ENCODE results near the gene SPATA12. TPM values are rescaled to one million over a fixed set of nuclear protein-coding genes. Genes with fewer than 3 reads are reported as not detected.

Gene SPATA12
- total RNA-seq, 4 donors from 2014 or later, result 0.21 to 2.9 TPM; not detected in 2

GRCh38 chr3:57091521-57092273 lies 31.2 kb downstream of the SPATA12 start:
- TF ChIP-seq CTCF (IDR thresholded peaks at IDR 0.05), result no peak
- no peak for TF ChIP-seq POLR2A (IDR thresholded peaks at IDR 0.05)
- intact Hi-C loops (cut with DNase I; ENCODE audit: low total_unique reads), result no loop called here
- no peak overlapping the region for H3K4me3 ChIP-seq
- H3K27me3 ChIP-seq, result no peaks in the 10 kb centered on the region
- peak overlapping the region; percentile 70 to 87 for H3K27ac ChIP-seq
- DNase-seq, result no peak
- peaks cover 0 to 3% of the 10 kb centered on the region in 2 donors for H3K4me1 ChIP-seq
- no peaks in the 10 kb centered on the region for H3K9me3 ChIP-seq
- no peaks in the 10 kb centered on the region for H3K36me3 ChIP-seq

GRCh38 chr3:57093489-57093888 lies 33.0 kb downstream of the SPATA12 start:
- Histone ChIP-seq H3K4me1 (peaks cover 0 to 3% of the 10 kb centered on the region in 2 donors), H3K27ac (peak overlapping the region; percentile 39 to 53), H3K4me3 (no peak overlapping the region), H3K27me3 (no peaks in the 10 kb centered on the region), H3K36me3 (no peaks in the 10 kb centered on the region), H3K9me3 (no peaks in the 10 kb centered on the region)
- TF ChIP-seq CTCF (IDR thresholded peaks at IDR 0.05), result no peak
- no peak for TF ChIP-seq POLR2A (IDR thresholded peaks at IDR 0.05)
- intact Hi-C loops (cut with DNase I; ENCODE audit: low total_unique reads), result no loop called here
- DNase-seq, result no peak

GRCh38 chr3:57093971-57094535 lies 33.6 kb downstream of the SPATA12 start:
- Histone ChIP-seq H3K4me1 (peaks cover 0 to 3% of the 10 kb centered on the region in 2 donors), H3K9me3 (no peaks in the 10 kb centered on the region), H3K27ac (peak overlapping the region; percentile 39 to 53), H3K4me3 (no peak overlapping the region), H3K36me3 (no peaks in the 10 kb centered on the region), H3K27me3 (no peaks in the 10 kb centered on the region)
- intact Hi-C loops (cut with DNase I; ENCODE audit: low total_unique reads), result no loop called here
- DNase-seq, result no peak
- TF ChIP-seq POLR2A (IDR thresholded peaks at IDR 0.05), result no peak
- TF ChIP-seq CTCF (IDR thresholded peaks at IDR 0.05), result no peak

- Histone ChIP-seq H3K27me3 (no peaks in the 10 kb centered on the region), H3K27ac (peak overlapping the region; percentile 39 to 53), H3K4me3 (no peak overlapping the region), H3K36me3 (no peaks in the 10 kb centered on the region), H3K9me3 (no peaks in the 10 kb centered on the region), H3K4me1 (peaks cover 0 to 3% of the 10 kb centered on the region in 2 donors)
- TF ChIP-seq POLR2A (IDR thresholded peaks at IDR 0.05) (no peak), CTCF (IDR thresholded peaks at IDR 0.05) (no peak)
- intact Hi-C loops (cut with DNase I; ENCODE audit: low total_unique reads), result no loop called here
- DNase-seq, result no peak
These were observed 34.1 kb downstream of the SPATA12 start for GRCh38 chr3:57094575-57094974.

- no peak for DNase-seq
- intact Hi-C loops (cut with DNase I; ENCODE audit: low total_unique reads), result loop anchor here (5.0 kb wide), 1 partner anchor 127 kb away; no protein-coding TSS in a partner anchor
- Histone ChIP-seq H3K27ac (peak overlapping the region in 1 of 2 donors; percentile 27), H3K4me3 (no peak overlapping the region), H3K27me3 (no peaks in the 10 kb centered on the region), H3K36me3 (no peaks in the 10 kb centered on the region), H3K4me1 (peaks cover 0 to 3% of the 10 kb centered on the region in 2 donors), H3K9me3 (no peaks in the 10 kb centered on the region)
- TF ChIP-seq CTCF (IDR thresholded peaks at IDR 0.05) (no peak), POLR2A (IDR thresholded peaks at IDR 0.05) (no peak)
These were observed 34.9 kb downstream of the SPATA12 start for GRCh38 chr3:57095363-57095762.
